ENCODE results near the gene NXPH3.

Gene NXPH3

DNA sequence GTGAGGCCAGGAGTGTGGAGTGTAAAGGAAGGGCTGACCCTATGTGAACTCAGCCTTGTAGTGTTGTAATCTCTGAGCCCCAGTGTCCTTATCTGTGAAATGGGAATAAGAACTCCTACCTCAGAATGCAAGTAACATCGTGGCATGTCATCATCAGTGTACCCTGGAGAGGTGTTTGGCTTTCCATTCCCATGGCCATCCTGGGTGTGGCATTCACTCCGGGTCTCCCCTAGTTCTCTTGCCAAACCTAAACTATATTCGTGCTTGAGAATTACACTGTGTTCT, 1.9 kb downstream of the NXPH3 start:
- no peak overlapping the region for H3K4me3 ChIP-seq (ENCODE audit: low read length)
- TF ChIP-seq, protein P1, sequence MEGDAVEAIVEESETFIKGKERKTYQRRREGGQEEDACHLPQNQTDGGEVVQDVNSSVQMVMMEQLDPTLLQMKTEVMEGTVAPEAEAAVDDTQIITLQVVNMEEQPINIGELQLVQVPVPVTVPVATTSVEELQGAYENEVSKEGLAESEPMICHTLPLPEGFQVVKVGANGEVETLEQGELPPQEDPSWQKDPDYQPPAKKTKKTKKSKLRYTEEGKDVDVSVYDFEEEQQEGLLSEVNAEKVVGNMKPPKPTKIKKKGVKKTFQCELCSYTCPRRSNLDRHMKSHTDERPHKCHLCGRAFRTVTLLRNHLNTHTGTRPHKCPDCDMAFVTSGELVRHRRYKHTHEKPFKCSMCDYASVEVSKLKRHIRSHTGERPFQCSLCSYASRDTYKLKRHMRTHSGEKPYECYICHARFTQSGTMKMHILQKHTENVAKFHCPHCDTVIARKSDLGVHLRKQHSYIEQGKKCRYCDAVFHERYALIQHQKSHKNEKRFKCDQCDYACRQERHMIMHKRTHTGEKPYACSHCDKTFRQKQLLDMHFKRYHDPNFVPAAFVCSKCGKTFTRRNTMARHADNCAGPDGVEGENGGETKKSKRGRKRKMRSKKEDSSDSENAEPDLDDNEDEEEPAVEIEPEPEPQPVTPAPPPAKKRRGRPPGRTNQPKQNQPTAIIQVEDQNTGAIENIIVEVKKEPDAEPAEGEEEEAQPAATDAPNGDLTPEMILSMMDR (IDR thresholded peaks at IDR 0.05; ENCODE audit: insufficient read depth, low read depth, low read length, missing control alignments), result no peak
- no peak for DNase-seq (ENCODE audit: low read depth)

DNA sequence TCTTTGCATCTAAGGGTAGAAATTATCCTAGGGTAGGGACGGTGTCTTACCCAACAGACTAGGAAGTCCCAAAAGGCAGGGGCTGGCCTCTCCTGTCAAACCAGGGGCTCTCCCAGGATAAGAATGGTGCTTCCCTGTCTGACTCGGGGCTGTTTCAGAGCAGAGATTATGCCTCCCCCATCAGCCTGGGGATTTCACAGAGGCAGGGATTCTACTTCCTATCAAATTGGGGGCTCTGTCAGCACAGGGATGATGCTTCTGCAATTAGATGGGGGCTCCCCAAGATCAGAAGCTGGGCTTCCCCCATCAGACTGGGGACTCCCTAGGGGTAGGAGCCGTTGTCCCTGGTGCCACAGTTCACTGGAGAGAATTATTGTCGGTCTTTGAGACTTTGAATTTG, 2.3 kb downstream of the NXPH3 start:
- no peak for DNase-seq (ENCODE audit: low read depth)
- TF ChIP-seq, protein P1 (IDR thresholded peaks at IDR 0.05; ENCODE audit: insufficient read depth, low read depth, low read length, missing control alignments), result no peak
- H3K4me3 ChIP-seq (ENCODE audit: low read length), result no peak overlapping the region

DNA sequence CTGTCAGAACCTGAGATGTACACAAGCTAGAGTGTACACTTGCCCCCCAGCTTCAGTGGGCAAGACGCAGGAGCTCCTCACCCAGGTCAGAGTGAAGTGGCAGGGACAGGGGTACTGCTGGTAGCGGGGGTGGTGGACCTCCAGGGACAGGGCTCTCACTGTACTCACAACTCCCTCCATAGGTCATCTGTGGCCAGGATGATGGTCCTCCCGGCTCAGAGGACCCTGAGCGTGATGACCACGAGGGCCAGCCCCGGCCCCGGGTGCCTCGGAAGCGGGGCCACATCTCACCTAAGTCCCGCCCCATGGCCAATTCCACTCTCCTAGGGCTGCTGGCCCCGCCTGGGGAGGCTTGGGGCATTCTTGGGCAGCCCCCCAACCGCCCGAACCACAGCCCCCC, 2.7 kb downstream of the NXPH3 start:
- TF ChIP-seq, protein P1 (IDR thresholded peaks at IDR 0.05; ENCODE audit: insufficient read depth, low read depth, low read length, missing control alignments), result no peak
- H3K4me3 ChIP-seq (ENCODE audit: low read length), result no peak overlapping the region
- no peak for DNase-seq (ENCODE audit: low read depth)

DNA sequence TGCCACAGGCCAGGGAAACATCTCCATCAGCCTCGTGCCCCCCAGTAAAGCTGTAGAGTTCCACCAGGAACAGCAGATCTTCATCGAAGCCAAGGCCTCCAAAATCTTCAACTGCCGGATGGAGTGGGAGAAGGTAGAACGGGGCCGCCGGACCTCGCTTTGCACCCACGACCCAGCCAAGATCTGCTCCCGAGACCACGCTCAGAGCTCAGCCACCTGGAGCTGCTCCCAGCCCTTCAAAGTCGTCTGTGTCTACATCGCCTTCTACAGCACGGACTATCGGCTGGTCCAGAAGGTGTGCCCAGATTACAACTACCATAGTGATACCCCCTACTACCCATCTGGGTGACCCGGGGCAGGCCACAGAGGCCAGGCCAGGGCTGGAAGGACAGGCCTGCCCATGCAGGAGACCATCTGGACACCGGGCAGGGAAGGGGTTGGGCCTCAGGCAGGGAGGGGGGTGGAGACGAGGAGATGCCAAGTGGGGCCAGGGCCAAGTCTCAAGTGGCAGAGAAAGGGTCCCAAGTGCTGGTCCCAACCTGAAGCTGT, 3.4 kb downstream of the NXPH3 start:
- no peak overlapping the region for H3K4me3 ChIP-seq (ENCODE audit: low read length)
- TF ChIP-seq, protein P1 (IDR thresholded peaks at IDR 0.05; ENCODE audit: insufficient read depth, low read depth, low read length, missing control alignments), result no peak
- DNase-seq (ENCODE audit: low read depth), result no peak

DNA sequence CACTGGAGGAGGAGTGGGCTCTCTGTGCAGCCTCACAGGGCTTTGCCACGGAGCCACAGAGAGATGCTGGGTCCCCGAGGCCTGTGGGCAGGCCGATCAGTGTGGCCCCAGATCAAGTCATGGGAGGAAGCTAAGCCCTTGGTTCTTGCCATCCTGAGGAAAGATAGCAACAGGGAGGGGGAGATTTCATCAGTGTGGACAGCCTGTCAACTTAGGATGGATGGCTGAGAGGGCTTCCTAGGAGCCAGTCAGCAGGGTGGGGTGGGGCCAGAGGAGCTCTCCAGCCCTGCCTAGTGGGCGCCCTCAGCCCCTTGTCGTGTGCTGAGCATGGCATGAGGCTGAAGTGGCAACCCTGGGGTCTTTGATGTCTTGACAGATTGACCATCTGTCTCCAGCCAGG, 3.9 kb downstream of the NXPH3 start:
- TF ChIP-seq, protein P1 (IDR thresholded peaks at IDR 0.05; ENCODE audit: insufficient read depth, low read depth, low read length, missing control alignments), result no peak

DNA sequence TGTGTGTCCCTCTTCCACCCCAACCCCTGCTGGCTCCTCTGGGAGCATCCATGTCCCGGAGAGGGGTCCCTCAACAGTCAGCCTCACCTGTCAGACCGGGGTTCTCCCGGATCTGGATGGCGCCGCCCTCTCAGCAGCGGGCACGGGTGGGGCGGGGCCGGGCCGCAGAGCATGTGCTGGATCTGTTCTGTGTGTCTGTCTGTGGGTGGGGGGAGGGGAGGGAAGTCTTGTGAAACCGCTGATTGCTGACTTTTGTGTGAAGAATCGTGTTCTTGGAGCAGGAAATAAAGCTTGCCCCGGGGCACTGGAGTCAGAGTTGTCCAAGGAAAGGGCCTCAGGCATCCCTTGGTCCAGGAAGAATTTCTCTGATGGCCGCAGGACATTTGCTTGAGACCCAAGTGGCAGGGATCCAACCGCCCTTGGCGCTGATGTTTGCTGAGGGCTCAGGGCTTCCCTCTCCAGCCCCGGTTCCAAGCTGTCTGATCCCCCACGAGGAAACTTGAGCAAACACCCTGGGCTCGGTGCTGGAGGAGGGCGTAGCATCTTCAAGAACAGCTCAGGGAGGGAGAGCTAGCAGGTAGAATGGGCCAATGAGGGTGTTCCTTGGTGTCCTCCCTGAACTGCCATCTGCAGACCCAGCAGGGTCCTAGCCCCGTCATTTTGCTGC, 4.5 kb downstream of the NXPH3 start:
- DNase-seq (ENCODE audit: low read depth), result peak; percentile 35
- H3K4me3 ChIP-seq (ENCODE audit: low read length), result no peak overlapping the region
- TF ChIP-seq, protein P1 (IDR thresholded peaks at IDR 0.05; ENCODE audit: insufficient read depth, low read depth, low read length, missing control alignments), result no peak

More for the DNA sequence above, 3.9 kb downstream of the NXPH3 start:
- H3K4me3 ChIP-seq (ENCODE audit: low read length), result no peak overlapping the region
- no peak for DNase-seq (ENCODE audit: low read depth)
